ENCODE data around the gene DDAH2.

- TF ChIP-seq, protein P1, sequence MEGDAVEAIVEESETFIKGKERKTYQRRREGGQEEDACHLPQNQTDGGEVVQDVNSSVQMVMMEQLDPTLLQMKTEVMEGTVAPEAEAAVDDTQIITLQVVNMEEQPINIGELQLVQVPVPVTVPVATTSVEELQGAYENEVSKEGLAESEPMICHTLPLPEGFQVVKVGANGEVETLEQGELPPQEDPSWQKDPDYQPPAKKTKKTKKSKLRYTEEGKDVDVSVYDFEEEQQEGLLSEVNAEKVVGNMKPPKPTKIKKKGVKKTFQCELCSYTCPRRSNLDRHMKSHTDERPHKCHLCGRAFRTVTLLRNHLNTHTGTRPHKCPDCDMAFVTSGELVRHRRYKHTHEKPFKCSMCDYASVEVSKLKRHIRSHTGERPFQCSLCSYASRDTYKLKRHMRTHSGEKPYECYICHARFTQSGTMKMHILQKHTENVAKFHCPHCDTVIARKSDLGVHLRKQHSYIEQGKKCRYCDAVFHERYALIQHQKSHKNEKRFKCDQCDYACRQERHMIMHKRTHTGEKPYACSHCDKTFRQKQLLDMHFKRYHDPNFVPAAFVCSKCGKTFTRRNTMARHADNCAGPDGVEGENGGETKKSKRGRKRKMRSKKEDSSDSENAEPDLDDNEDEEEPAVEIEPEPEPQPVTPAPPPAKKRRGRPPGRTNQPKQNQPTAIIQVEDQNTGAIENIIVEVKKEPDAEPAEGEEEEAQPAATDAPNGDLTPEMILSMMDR (IDR thresholded peaks at IDR 0.05), result peak in 2 of 3 experiments; percentile 27 to 31
- TF ChIP-seq POLR2A (IDR thresholded peaks at IDR 0.05; ENCODE audit: low read depth) (no peak), EP300 (IDR thresholded peaks at IDR 0.05) (no peak), POLR2AphosphoS5 (IDR thresholded peaks at IDR 0.05) (peak in 1 of 2 donors; percentile 26)
These were observed 47.9 kb downstream of the DDAH2 start for GRCh38 chr6:31681135-31681671.
